Pancreas (tissue), 10 donors: ENCODE measurements around the gene EXOC1. TPM values are rescaled to one million over a fixed set of nuclear protein-coding genes. Genes with fewer than 3 reads are reported as not detected.

ENCODE experiments used
- ATAC-seq, 4 donors: fragments of 200-7000 bp; cut with Tn5 transposase; one replicate each; pipeline versions ENCODE4 v1.8.0 to v1.9.1; 2020; ENCODE audit warnings: mild to moderate bottlenecking in 4 of 4, moderate library complexity in 4 of 4
- DNase-seq, 6 donors: peaks; one replicate each; pipeline ENCODE4 v3.0.0-alpha.2; 2020
- FAIRE-seq: peaks from 2 replicates; lab custom pipeline; 2012; peaks lifted over from hg19 to GRCh38; lab: Jason Lieb, UNC
- H3K27ac ChIP-seq, 4 donors: fragments of 200-600 bp; sonication (generic); 1 replicate in 3 of 4; 2 replicates in 1 of 4; pipeline versions ENCODE4 v1.5.0 to v1.8.0; 2020
- H3K27me3 ChIP-seq, 4 donors: fragments of 200-600 bp; one replicate each; pipeline ENCODE4 v1.8.0; 2021
- H3K36me3 ChIP-seq, 3 donors: fragments of 200-600 bp; sonication (generic) in 1 of 3; one replicate each; pipeline versions ENCODE4 v1.5.0 to v1.8.0; 2020 to 2021
- H3K4me1 ChIP-seq, 3 donors: fragments of 200-600 bp; one replicate each; pipeline ENCODE4 v1.8.0; 2021
- H3K4me3 ChIP-seq, 4 donors: fragments of 200-600 bp; sonication (generic) in 2 of 4; one replicate each; pipeline versions ENCODE4 v1.5.0 to v1.8.0; 2020 to 2021
- H3K9me3 ChIP-seq, 4 donors: fragments of 200-600 bp; one replicate each; pipeline ENCODE4 v1.8.0; 2021
- CTCF ChIP-seq, 4 donors: fragments of 200-600 bp; sonication (generic) in 3 of 4; IDR thresholded peaks; one replicate each; pipeline versions ENCODE4 v1.5.0 to v1.8.0; 2021; ENCODE audit warnings: antibody characterized with exemption in 4 of 4
- WGBS, 2 donors: extraction: QIAGEN DNeasy Blood & Tissue Kit; methylation state at CpG; one replicate each; pipeline ENCODE4 v1.1.7; 2013; 5-methylcytosine and 5-hydroxymethylcytosine counted together
- intact Hi-C, 3 donors: fragments of 100-400 bp; cut with DNase I; formaldehyde crosslinking; loops; one replicate each; pipeline versions ENCODE4 v1.11.1 to v1.14.2; 2022
- polyA plus RNA-seq, 2 donors: library from polyadenylated mRNA; stranded (reverse); fragments of 200-250 nt; gene quantifications; one replicate each; pipeline ENCODE4 v1.2.3, GENCODE V29; 2013
- total RNA-seq, 6 donors: library from RNA; stranded (reverse); fragmentation: NEBNext Ultra II Directional in 4 of 6; extraction: Animal tissue kit (Norgen Biotek cat#: 25700) in 4 of 6; gene quantifications; one replicate each; pipeline versions ENCODE4 v1.2.1 to v1.2.4, GENCODE V29; 2021 to 2023
- donor health status: healthy with polysubstance abuse.
- donor health status: DM: no; HTN: no; CAD: no; lungs with moderate emphysema.
- donor health status: DM: no; HTN: no; CAD: no.
- donor health status: control.
- donor health status: control.
- donor health status: Bipolar disorder and iron deficiency.
- donor health status: DM: yes; HTN: yes; CAD: no.
- donor health status: DM: no; HTN: no; CAD: no.
- donor health status: DM: no; HTN: no; CAD: no.
- donor health status: DM: yes; HTN: yes; CAD: no.

EXOC1 gene
- total and polyA plus RNA-seq, 8 donors, result 8.2 to 21.7 (median 11.0) TPM

GRCh38 chr4:55871299-55871800 lies 17.9 kb downstream of the EXOC1 start:
- FAIRE-seq (no peak), ATAC-seq (no peak), DNase-seq (no peak)
- H3K27ac ChIP-seq, result no peak overlapping the region
- no peaks in the 10 kb centered on the region for H3K27me3 ChIP-seq
- intact Hi-C loops, result no loop called here
- no peaks in the 10 kb centered on the region for H3K9me3 ChIP-seq
- no peak for TF ChIP-seq CTCF (IDR thresholded peaks at IDR 0.05)
- H3K4me3 ChIP-seq, result no peak overlapping the region
- peaks cover 0 to 5% (median 5%) of the 10 kb centered on the region in 3 donors for H3K4me1 ChIP-seq
- peaks cover 0 to 44% (median 13%) of the 10 kb centered on the region in 3 donors for H3K36me3 ChIP-seq
- WGBS, 2 donors, result 72 to 78% methylated on average over 5 of the region's 5 CpGs

- intact Hi-C loops, result no loop called here
- no peak for ATAC-seq
- H3K4me1 ChIP-seq, result no peaks in the 10 kb centered on the region
- H3K4me3 ChIP-seq, result no peak overlapping the region
- H3K36me3 ChIP-seq, result peaks cover 3 to 29% (median 7%) of the 10 kb centered on the region in 3 donors
- H3K9me3 ChIP-seq, result no peaks in the 10 kb centered on the region
- no peaks in the 10 kb centered on the region for H3K27me3 ChIP-seq
- no peak overlapping the region for H3K27ac ChIP-seq
- no peak for TF ChIP-seq CTCF (IDR thresholded peaks at IDR 0.05)
- no peak for FAIRE-seq
- DNase-seq, result no peak
These were observed 21.4 kb downstream of the EXOC1 start for GRCh38 chr4:55874831-55875230.

- intact Hi-C loops, result no loop called here
- peaks cover 0 to 13% (median 3%) of the 10 kb centered on the region in 3 donors for H3K36me3 ChIP-seq
- DNase-seq, result no peak
- FAIRE-seq, result no peak
- TF ChIP-seq CTCF (IDR thresholded peaks at IDR 0.05), result no peak
- ATAC-seq, result no peak
- H3K9me3 ChIP-seq, result no peaks in the 10 kb centered on the region
- no peak overlapping the region for H3K27ac ChIP-seq
- H3K4me3 ChIP-seq, result no peak overlapping the region
- no peaks in the 10 kb centered on the region for H3K4me1 ChIP-seq
- no peaks in the 10 kb centered on the region for H3K27me3 ChIP-seq
These were observed 22.9 kb downstream of the EXOC1 start for GRCh38 chr4:55876387-55876786.

- FAIRE-seq, result no peak
- WGBS, 2 donors, result 94 to 97% methylated on average over 3 of the region's 3 CpGs
- no peak for ATAC-seq
- H3K4me1 ChIP-seq, result no peaks in the 10 kb centered on the region
- H3K36me3 ChIP-seq, result peaks cover 0 to 3% (median 0%) of the 10 kb centered on the region in 3 donors
- no peak for TF ChIP-seq CTCF (IDR thresholded peaks at IDR 0.05)
- DNase-seq, result no peak
- intact Hi-C loops, result no loop called here
- no peaks in the 10 kb centered on the region for H3K9me3 ChIP-seq
- H3K27ac ChIP-seq, result no peak overlapping the region
- no peak overlapping the region for H3K4me3 ChIP-seq
- H3K27me3 ChIP-seq, result no peaks in the 10 kb centered on the region
These were observed 25.8 kb downstream of the EXOC1 start for GRCh38 chr4:55879224-55879623.

- intact Hi-C loops, result no loop called here
- no peak for DNase-seq
- 93 to 95% methylated on average over 3 of the region's 3 CpGs for WGBS, 2 donors
These were observed 27.3 kb downstream of the EXOC1 start for GRCh38 chr4:55880652-55881280.

More at GRCh38 chr4:55880652-55881280, 27.3 kb downstream of the EXOC1 start:
- no peak overlapping the region for H3K27ac ChIP-seq
- no peak for ATAC-seq
- FAIRE-seq, result no peak
- no peak overlapping the region for H3K4me3 ChIP-seq
- H3K27me3 ChIP-seq, result no peaks in the 10 kb centered on the region
- peaks cover 0 to 3% (median 0%) of the 10 kb centered on the region in 3 donors for H3K36me3 ChIP-seq
- H3K4me1 ChIP-seq, result no peaks in the 10 kb centered on the region
- TF ChIP-seq CTCF (IDR thresholded peaks at IDR 0.05), result no peak
- H3K9me3 ChIP-seq, result no peaks in the 10 kb centered on the region
